HEK293T (cell line): ENCODE data around the gene DNASE1L2.
"Not testable (repeated sequence)": the region's sequence is repeated elsewhere in the genome, so short reads cannot be mapped to it uniquely, and the experiment has no call there.

Experiments used
- CTCF ChIA-PET: fragments of 350-600 bp; formaldehyde crosslinking; extraction: SDS; loops from one replicate; lab custom pipeline; 2021; ENCODE audit warnings: antibody characterized with exemption, inconsistent platforms; lab: Yijun Ruan, JAX
- POLR2A ChIA-PET: fragments of 350-600 bp; formaldehyde crosslinking; extraction: SDS; loops from one replicate; lab custom pipeline; 2020; ENCODE audit warnings: antibody characterized with exemption, inconsistent platforms; lab: Yijun Ruan, JAX
- DNase-seq: peaks from one replicate; pipeline ENCODE4 v3.0.0; 2012; ENCODE audit warnings: mixed read lengths; ENCODE audit errors: extremely low spot score
- ARNT ChIP-seq: fragments of 450-650 bp; IDR thresholded peaks from 2 replicates; pipeline ENCODE4 v1.6.1; 2017; ENCODE audit warnings: mild to moderate bottlenecking
- BHLHE40 ChIP-seq: fragments of 450-650 bp; IDR thresholded peaks from 2 replicates; pipeline ENCODE4 v1.6.1; 2016; ENCODE audit warnings: mild to moderate bottlenecking, moderate library complexity, borderline replicate concordance
- CTBP1 ChIP-seq: fragments of 450-650 bp; IDR thresholded peaks from 2 replicates; pipeline ENCODE4 v1.6.1; 2016; ENCODE audit warnings: borderline replicate concordance
- ELF4 ChIP-seq: fragments of 450-650 bp; IDR thresholded peaks from 2 replicates; pipeline ENCODE4 v1.6.1; 2017; ENCODE audit warnings: antibody characterized with exemption
- FOXA1 ChIP-seq: fragments of 450-650 bp; IDR thresholded peaks from 2 replicates; pipeline ENCODE4 v1.6.1; 2016; ENCODE audit warnings: mild to moderate bottlenecking
- FOXK2 ChIP-seq: fragments of 450-650 bp; IDR thresholded peaks from 2 replicates; pipeline ENCODE4 v1.6.1; 2016; ENCODE audit warnings: mild to moderate bottlenecking
- FOXM1 ChIP-seq: fragments of 450-650 bp; IDR thresholded peaks from 2 replicates; pipeline ENCODE4 v1.6.1; 2017; ENCODE audit warnings: mild to moderate bottlenecking, borderline replicate concordance
- HDGF ChIP-seq: fragments of 450-650 bp; IDR thresholded peaks from 2 replicates; pipeline ENCODE4 v1.6.1; 2017; ENCODE audit warnings: antibody characterized with exemption, borderline replicate concordance
- L3MBTL2 ChIP-seq: fragments of 450-650 bp; conservative IDR thresholded peaks from 2 replicates; pipeline ENCODE4 v1.6.1; 2016; ENCODE audit warnings: mild to moderate bottlenecking
- LEF1 ChIP-seq: fragments of 450-650 bp; IDR thresholded peaks from 2 replicates; pipeline ENCODE4 v1.6.1; 2017; ENCODE audit warnings: mild to moderate bottlenecking, borderline replicate concordance
- NFRKB ChIP-seq: fragments of 450-650 bp; IDR thresholded peaks from 2 replicates; pipeline ENCODE4 v1.6.1; 2016; ENCODE audit warnings: mild to moderate bottlenecking, moderate library complexity
- PKNOX1 ChIP-seq: fragments of 450-650 bp; IDR thresholded peaks from 2 replicates; pipeline ENCODE4 v1.6.1; 2016
- SP1 ChIP-seq: fragments of 450-650 bp; IDR thresholded peaks from 2 replicates; pipeline ENCODE4 v1.6.1; 2017
- SUZ12 ChIP-seq: fragments of 450-650 bp; IDR thresholded peaks from 2 replicates; pipeline ENCODE4 v1.6.1; 2016; ENCODE audit warnings: mild to moderate bottlenecking
- TARDBP ChIP-seq: fragments of 450-650 bp; IDR thresholded peaks from 2 replicates; pipeline ENCODE4 v1.6.1; 2016
- ZNF384 ChIP-seq: fragments of 450-650 bp; IDR thresholded peaks from 2 replicates; pipeline ENCODE4 v1.6.1; 2016

DNASE1L2 gene

GRCh38 chr16:2253293-2253692, 17.0 kb downstream of the DNASE1L2 start:
- POLR2A ChIA-PET: interaction anchor here (0.6 to 3.6 kb wide), 4 partner anchors 10 to 104 kb away, joined by 3 to 24 read pairs (median 18); partner anchors contain the start of genes PGP and TRAF7
- CTCF ChIA-PET: interaction anchor here (0.6 to 1.4 kb wide), 3 partner anchors 8 to 174 kb away, joined by 3 to 5 read pairs (median 4); no protein-coding TSS in a partner anchor
- TF ChIP-seq SUZ12 (no peak), L3MBTL2 (no peak), NFRKB (no peak), FOXK2 (no peak), TARDBP (no peak), ZNF384 (no peak), LEF1 (no peak), FOXA1 (no peak), BHLHE40 (no peak), PKNOX1 (no peak), CTBP1 (no peak), ELF4 (no peak), ARNT (no peak)
- no peak for DNase-seq

- ChIA-PET POLR2A (no interaction called here), CTCF (no interaction called here)
- no peak for DNase-seq
- TF ChIP-seq SUZ12: no peak
- TF ChIP-seq NFRKB: no peak
- TF ChIP-seq ZNF384: no peak
- TF ChIP-seq CTBP1: no peak
- TF ChIP-seq FOXA1: no peak
Measured at GRCh38 chr16:2256531-2257140, 20.4 kb downstream of the DNASE1L2 start.

- CTCF ChIA-PET: interaction anchor here (0.5 kb wide), 1 partner anchor 659 kb away, joined by 3 read pairs; no protein-coding TSS in a partner anchor
- POLR2A ChIA-PET: interaction anchor here (0.9 kb wide), 1 partner anchor 9 kb away, joined by 3 read pairs; no protein-coding TSS in a partner anchor
- DNase-seq: no peak
- TF ChIP-seq NFRKB (no peak), FOXM1 (no peak), FOXK2 (no peak), CTBP1 (no peak), SUZ12 (no peak), ARNT (no peak), TARDBP (no peak)
Measured at GRCh38 chr16:2257726-2258125, 21.5 kb downstream of the DNASE1L2 start.

GRCh38 chr16:2258530-2258929, 22.3 kb downstream of the DNASE1L2 start:
- DNase-seq, CTCF ChIA-PET: not testable (repeated sequence)
- POLR2A ChIA-PET: interaction anchor here (0.9 to 1.2 kb wide), 2 partner anchors 8 to 345 kb away, joined by 3 read pairs; no protein-coding TSS in a partner anchor

GRCh38 chr16:2260250-2260649, 24.0 kb downstream of the DNASE1L2 start:
- no peak for DNase-seq
- TF ChIP-seq CTBP1 (no peak), FOXM1 (no peak), ARNT (no peak), SUZ12 (no peak), BHLHE40 (no peak), ELF4 (no peak), ZNF384 (no peak), SP1 (no peak), LEF1 (no peak), NFRKB (no peak), TARDBP (no peak), FOXA1 (no peak), PKNOX1 (no peak), HDGF (no peak), L3MBTL2 (no peak), FOXK2 (no peak)
- POLR2A ChIA-PET: interaction anchor here (1.3 kb wide), 1 partner anchor 9 kb away, joined by 3 read pairs; the partner anchor contains the start of gene ECI1
- CTCF ChIA-PET: interaction anchor here (0.6 kb wide), 1 partner anchor 70 kb away, joined by 3 read pairs; no protein-coding TSS in a partner anchor

GRCh38 chr16:2263026-2263425, 26.8 kb downstream of the DNASE1L2 start:
- POLR2A ChIA-PET: interaction anchor here (1.1 to 1.7 kb wide), 2 partner anchors 11 to 108 kb away, joined by 5 to 13 read pairs; partner anchors contain the start of genes ECI1 and TRAF7
- CTCF ChIA-PET: interaction anchor here (1.4 kb wide), 1 partner anchor 11 kb away, joined by 5 read pairs; no protein-coding TSS in a partner anchor
- DNase-seq: not testable (repeated sequence)

GRCh38 chr16:2266887-2267286, 30.6 kb downstream of the DNASE1L2 start:
- DNase-seq, CTCF ChIA-PET: not testable (repeated sequence)
- POLR2A ChIA-PET: interaction anchor here (0.7 to 1.1 kb wide), 2 partner anchors 9 to 15 kb away, joined by 3 to 7 read pairs; partner anchors contain the start of gene ECI1

GRCh38 chr16:2267505-2267912, 31.3 kb downstream of the DNASE1L2 start:
- POLR2A ChIA-PET, DNase-seq, CTCF ChIA-PET: not testable (repeated sequence)
